K562 (cell line): ENCODE results near the gene GALR1.

Experiments
- CHD1 ChIP-seq: fragments of 200-600 bp; sonication (generic); IDR thresholded peaks from one replicate; pipeline ENCODE4 v1.6.1; 2012; ENCODE audit warnings: mild to moderate bottlenecking, moderate library complexity, low read length, inconsistent platforms
- EGR1 ChIP-seq: fragments of 450-650 bp; conservative IDR thresholded peaks from 2 replicates; pipeline ENCODE4 v1.6.1; 2017; ENCODE audit warnings: mild to moderate bottlenecking
- USF2 ChIP-seq: sonication (generic); formaldehyde crosslinking; IDR thresholded peaks from 2 replicates; pipeline ENCODE4 v1.5.0; 2020; ENCODE audit warnings: missing genetic modification reagents
- ZNF124 ChIP-seq: sonication (generic); formaldehyde crosslinking; IDR thresholded peaks from 2 replicates; pipeline ENCODE4 v1.8.1; 2022; ENCODE audit warnings: missing genetic modification reagents
- TF ChIP-seq, protein P1 (sequence below): sonication (generic); formaldehyde crosslinking; IDR thresholded peaks from 2 replicates; pipeline ENCODE4 v1.8.0; 2022; ENCODE audit warnings: mild to moderate bottlenecking, missing genetic modification reagents

DNA sequence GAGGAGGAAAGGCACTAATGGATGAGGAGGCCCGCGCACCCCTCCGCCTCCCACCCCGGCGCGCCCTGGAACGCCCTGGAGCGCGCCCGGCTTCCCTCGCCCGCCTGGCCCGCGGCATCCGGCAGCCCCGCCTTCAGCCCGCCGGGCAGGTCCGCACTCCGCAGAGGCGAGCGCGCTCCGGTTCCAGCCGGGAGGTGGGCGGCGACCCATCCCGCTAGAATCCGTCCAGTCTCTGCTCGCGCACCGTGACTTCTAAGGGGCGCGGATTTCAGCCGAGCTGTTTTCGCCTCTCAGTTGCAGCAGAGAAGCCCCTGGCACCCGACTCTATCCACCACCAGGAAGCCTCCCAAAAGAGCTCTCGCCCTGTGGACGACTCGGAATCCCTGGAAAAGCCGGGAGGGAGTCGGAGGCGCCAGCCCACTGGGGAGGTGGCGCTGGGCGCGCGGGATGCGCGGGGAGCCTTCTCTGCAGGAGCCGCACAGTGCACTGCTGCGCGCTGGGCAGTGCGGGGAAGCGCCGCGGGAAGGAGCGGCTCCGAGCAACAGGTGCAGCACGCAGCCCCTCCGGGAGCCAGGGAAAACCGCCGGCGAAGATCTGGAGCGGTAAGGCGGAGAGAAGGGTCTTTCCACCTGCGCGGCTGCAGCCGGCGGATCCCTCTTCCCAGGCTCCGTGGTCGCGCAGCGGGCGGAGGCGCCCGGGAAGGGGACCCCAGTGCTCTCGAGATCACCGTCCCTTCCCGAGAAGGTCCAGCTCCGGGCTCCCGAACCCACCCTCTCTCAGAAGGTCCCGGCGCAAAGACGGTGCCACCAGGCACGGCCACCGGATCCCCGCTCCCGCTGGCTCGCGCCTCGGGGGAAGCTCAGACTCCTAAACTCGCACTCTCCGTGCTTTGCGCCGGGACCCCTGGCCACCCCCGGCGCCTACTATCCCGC lies at the start of gene GALR1:
- TF ChIP-seq ZNF124 (CRISPR knock-in tag) (no peak), CHD1 (no peak), USF2 (CRISPR knock-in tag) (no peak), EGR1 (no peak)
- TF ChIP-seq, protein P1, sequence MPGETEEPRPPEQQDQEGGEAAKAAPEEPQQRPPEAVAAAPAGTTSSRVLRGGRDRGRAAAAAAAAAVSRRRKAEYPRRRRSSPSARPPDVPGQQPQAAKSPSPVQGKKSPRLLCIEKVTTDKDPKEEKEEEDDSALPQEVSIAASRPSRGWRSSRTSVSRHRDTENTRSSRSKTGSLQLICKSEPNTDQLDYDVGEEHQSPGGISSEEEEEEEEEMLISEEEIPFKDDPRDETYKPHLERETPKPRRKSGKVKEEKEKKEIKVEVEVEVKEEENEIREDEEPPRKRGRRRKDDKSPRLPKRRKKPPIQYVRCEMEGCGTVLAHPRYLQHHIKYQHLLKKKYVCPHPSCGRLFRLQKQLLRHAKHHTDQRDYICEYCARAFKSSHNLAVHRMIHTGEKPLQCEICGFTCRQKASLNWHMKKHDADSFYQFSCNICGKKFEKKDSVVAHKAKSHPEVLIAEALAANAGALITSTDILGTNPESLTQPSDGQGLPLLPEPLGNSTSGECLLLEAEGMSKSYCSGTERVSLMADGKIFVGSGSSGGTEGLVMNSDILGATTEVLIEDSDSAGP: no peak
